Kidney epithelial cell (primary cell): ENCODE measurements around the gene OR9Q2. TPM values are rescaled to one million over a fixed set of nuclear protein-coding genes. Genes with fewer than 3 reads are reported as not detected.

Experiments used
- DNase-seq: peaks from one replicate; pipeline ENCODE4 v3.0.0-alpha.2; 2010; ENCODE audit warnings: low read depth
- H3K27me3 ChIP-seq: 2 replicates; pipeline ENCODE4 v1.6.0; 2011; ENCODE audit warnings: low read length; ENCODE audit not compliant: control insufficient read depth, insufficient read depth
- H3K36me3 ChIP-seq: 2 replicates; pipeline ENCODE4 v1.5.1; 2011; ENCODE audit warnings: low read length; ENCODE audit not compliant: control insufficient read depth, insufficient read depth
- H3K4me3 ChIP-seq: 2 replicates; pipeline ENCODE4 v1.5.1; 2011; ENCODE audit warnings: low read depth, mild to moderate bottlenecking, control low read depth, low read length
- total RNA-seq: library from RNA; depleted of rRNA; stranded (reverse); fragments of >200 nt; gene quantifications from 2 replicates; pipeline ENCODE4 v1.2.3, GENCODE V29; 2015
- TF ChIP-seq, protein P1 (sequence below): IDR thresholded peaks from 2 replicates; pipeline ENCODE4 v1.5.1; 2011; ENCODE audit warnings: mild to moderate bottlenecking, moderate library complexity, low read length, control low read depth, inconsistent platforms; ENCODE audit not compliant: insufficient read depth, poor library complexity, severe bottlenecking

Gene OR9Q2
- total RNA-seq, 1 donor from 2014 or later, result not detected

DNA sequence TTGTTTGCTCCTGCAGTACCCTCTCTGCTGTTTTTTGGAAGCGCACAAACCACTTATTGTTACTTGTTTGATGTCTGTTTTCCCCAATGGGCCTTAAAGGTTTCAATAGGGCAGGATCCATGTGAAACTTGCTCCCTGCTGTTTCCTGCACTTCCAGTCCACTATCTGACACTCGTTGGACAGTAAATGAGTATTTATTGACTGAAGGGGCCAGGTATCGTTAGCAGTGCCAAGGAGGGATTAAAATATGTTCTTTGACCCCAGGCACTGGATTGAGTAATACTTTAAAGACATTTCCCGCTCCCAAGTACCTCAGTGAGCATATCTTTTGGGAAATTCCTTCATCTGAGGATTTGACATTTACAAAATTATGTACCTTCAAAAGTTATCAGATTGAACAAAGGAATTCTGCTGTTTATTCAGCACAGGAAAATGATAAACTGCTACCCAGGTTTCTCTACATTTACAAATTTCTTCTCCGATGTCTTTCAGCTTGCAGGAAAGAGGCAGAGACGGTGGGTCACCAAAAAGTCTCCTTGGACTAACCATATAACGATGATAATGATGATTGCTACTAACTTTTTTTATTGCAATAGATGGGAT lies 23.3 kb upstream of the OR9Q2 start:
- no peak overlapping the region for H3K4me3 ChIP-seq
- no peaks in the 10 kb centered on the region for H3K27me3 ChIP-seq
- TF ChIP-seq, protein P1, sequence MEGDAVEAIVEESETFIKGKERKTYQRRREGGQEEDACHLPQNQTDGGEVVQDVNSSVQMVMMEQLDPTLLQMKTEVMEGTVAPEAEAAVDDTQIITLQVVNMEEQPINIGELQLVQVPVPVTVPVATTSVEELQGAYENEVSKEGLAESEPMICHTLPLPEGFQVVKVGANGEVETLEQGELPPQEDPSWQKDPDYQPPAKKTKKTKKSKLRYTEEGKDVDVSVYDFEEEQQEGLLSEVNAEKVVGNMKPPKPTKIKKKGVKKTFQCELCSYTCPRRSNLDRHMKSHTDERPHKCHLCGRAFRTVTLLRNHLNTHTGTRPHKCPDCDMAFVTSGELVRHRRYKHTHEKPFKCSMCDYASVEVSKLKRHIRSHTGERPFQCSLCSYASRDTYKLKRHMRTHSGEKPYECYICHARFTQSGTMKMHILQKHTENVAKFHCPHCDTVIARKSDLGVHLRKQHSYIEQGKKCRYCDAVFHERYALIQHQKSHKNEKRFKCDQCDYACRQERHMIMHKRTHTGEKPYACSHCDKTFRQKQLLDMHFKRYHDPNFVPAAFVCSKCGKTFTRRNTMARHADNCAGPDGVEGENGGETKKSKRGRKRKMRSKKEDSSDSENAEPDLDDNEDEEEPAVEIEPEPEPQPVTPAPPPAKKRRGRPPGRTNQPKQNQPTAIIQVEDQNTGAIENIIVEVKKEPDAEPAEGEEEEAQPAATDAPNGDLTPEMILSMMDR, result no peak
- no peaks in the 10 kb centered on the region for H3K36me3 ChIP-seq
- DNase-seq, result no peak

DNA sequence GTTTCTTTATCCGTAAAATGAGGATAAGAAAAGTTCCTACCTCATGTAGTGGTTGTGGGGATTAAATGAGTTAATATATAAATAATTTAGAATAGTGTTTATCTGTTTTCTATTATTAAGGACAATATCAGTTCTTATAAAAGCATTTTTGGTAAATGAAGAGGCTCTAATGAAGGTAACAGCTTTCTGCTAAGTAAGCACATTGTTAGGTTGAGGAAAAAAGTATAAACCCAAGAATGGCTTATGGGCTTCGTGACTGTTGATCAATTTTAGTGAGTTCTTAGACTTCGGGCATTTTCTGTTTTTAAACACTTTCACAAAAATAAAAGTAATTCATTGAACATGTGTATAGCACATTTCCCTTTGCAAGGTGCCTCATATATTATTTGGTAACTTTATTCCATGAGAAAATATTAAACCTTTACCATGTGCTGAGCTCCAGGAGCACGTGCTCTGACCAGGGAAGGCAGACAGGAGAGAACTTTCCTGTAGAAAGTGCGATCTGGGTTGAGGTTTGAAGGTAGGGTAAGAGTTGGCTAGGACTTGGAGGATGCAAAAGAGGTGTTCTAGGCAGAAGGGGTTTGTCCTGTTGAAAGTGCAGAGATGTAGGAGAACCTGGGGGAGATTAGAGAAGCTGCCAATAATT lies 11.3 kb upstream of the OR9Q2 start:
- TF ChIP-seq, protein P1, result no peak
- no peak for DNase-seq
- H3K4me3 ChIP-seq, result no peak overlapping the region
- no peaks in the 10 kb centered on the region for H3K27me3 ChIP-seq
- no peaks in the 10 kb centered on the region for H3K36me3 ChIP-seq

DNA sequence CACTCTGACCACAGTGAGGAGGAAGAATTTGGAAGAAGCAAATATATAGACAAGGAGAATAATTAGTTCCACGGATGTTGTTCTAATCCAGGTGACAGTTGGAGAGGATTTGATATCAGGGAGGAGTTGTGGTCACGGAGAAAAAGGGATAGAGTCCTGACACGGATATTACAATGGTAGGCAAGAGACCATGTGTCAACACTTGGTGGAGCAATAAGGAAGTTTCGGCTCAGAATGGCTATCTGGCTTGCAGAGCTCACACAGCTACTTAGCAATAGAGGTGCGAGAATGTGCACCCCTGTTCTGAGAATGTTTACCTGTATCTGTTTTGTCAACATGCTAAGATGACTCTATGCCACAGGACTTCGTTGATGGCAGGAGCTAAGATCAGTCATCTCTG lies 10.4 kb upstream of the OR9Q2 start:
- Histone ChIP-seq H3K36me3 (no peaks in the 10 kb centered on the region), H3K27me3 (no peaks in the 10 kb centered on the region), H3K4me3 (no peak overlapping the region)
- TF ChIP-seq, protein P1, result no peak
- DNase-seq, result no peak

DNA sequence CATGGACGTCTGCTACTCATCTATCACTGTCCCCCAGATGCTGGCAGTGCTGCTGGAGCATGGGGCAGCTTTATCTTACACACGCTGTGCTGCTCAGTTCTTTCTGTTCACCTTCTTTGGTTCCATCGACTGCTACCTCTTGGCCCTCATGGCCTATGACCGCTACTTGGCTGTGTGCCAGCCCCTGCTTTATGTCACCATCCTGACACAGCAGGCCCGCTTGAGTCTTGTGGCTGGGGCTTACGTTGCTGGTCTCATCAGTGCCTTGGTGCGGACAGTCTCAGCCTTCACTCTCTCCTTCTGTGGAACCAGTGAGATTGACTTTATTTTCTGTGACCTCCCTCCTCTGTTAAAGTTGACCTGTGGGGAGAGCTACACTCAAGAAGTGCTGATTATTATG lies 9.2 kb upstream of the OR9Q2 start:
- H3K36me3 ChIP-seq, result no peaks in the 10 kb centered on the region
- TF ChIP-seq, protein P1, result no peak
- H3K27me3 ChIP-seq, result no peaks in the 10 kb centered on the region
- no peak for DNase-seq
- H3K4me3 ChIP-seq, result no peak overlapping the region

DNA sequence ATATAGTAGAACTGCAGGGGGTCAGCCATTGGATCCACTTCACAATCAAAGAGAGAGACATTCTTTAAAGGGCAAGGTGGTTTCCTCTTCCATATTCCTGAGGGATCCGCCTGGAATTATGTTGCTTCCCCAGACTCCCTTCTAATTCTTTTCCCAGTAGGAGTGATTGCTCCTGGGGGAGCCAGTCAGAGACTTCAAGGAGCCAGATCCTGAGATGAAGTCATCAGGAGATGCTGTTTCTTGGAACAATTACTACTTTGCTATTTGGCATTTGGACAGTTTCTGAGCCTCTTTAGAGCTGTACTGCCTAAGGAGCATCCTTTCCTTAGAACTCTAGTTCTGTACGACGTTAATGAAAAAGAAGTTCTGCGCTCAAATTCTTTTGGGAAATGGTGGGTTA lies 1.9 kb upstream of the OR9Q2 start:
- TF ChIP-seq, protein P1, result no peak
- Histone ChIP-seq H3K27me3 (no peaks in the 10 kb centered on the region), H3K4me3 (no peak overlapping the region), H3K36me3 (no peaks in the 10 kb centered on the region)
- no peak for DNase-seq

DNA sequence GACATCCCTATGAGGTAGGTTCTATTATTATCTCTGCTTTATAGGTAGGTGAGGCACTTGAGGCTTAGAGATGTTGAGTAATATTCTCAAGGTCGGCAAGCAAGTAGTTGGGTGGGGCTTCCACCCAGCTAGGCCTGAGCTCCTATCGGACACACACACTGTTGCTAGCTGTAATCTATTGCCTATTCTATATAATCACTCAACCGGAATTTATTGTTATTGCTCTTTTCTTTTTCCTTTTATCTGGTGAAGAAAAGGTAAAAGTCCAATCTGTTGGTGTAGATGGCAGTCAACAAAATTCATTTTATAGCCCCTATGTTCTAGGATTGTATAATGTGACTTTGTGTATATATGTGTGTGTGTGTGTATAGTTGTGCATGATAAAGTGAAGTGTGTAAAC lies 3.4 kb downstream of the OR9Q2 start:
- no peaks in the 10 kb centered on the region for H3K36me3 ChIP-seq
- no peak for DNase-seq
- TF ChIP-seq, protein P1, result no peak
- H3K4me3 ChIP-seq, result no peak overlapping the region
- H3K27me3 ChIP-seq, result no peaks in the 10 kb centered on the region
